Panc1 (cell line): ENCODE results near the gene FBLN1. TPM values are rescaled to one million over a fixed set of nuclear protein-coding genes. Genes with fewer than 3 reads are reported as not detected.

ENCODE experiments used
- ATAC-seq: fragments of 200-7000 bp; cut with Tn5 transposase; 2 replicates; pipeline ENCODE4 v1.9.1; 2020; ENCODE audit warnings: mild to moderate bottlenecking, moderate library complexity
- BruUV-seq: library from RNA; stranded (reverse); fragments of 400-500 nt; replicated peaks from 2 replicates; lab custom pipeline; 2021; lab: Mats Ljungman, UMichigan
- CTCF ChIA-PET: fragments of 300-600 bp; sonication (Branson Sonifier 250); formaldehyde crosslinking; loops from one replicate; lab custom pipeline; 2022; ENCODE audit warnings: antibody characterized with exemption; lab: Charles Lee
- POLR2A ChIA-PET: fragments of 300-600 bp; sonication (Branson Sonifier 250); formaldehyde crosslinking; loops from one replicate; lab custom pipeline; 2022; ENCODE audit warnings: antibody characterized with exemption; lab: Charles Lee
- DNase-seq: peaks from one replicate; pipeline ENCODE4 v3.0.0-alpha.2; 2010; ENCODE audit warnings: low read depth, low spot score
- H3K27ac ChIP-seq: 2 replicates; pipeline ENCODE4 v1.5.1; 2011; ENCODE audit warnings: mild to moderate bottlenecking, low read length, inconsistent platforms
- H3K27me3 ChIP-seq: fragments of 200-500 bp; sonication (Bioruptor generic); 2 replicates; pipeline ENCODE4 v1.6.0; 2014; ENCODE audit warnings: low read length, inconsistent platforms; ENCODE audit not compliant: control insufficient read depth, insufficient read depth
- H3K36me3 ChIP-seq: fragments of 200-500 bp; sonication (Bioruptor generic); 2 replicates; pipeline ENCODE4 v1.5.1; 2014; ENCODE audit warnings: inconsistent platforms, mild to moderate bottlenecking, low read length, moderate library complexity; ENCODE audit not compliant: control insufficient read depth, insufficient read depth
- H3K4me1 ChIP-seq: 2 replicates; pipeline ENCODE4 v1.5.1; 2011; ENCODE audit warnings: inconsistent platforms, mild to moderate bottlenecking, low read length, moderate library complexity; ENCODE audit not compliant: control insufficient read depth, insufficient read depth
- H3K4me3 ChIP-seq, 2 experiments: 2 replicates each; pipeline ENCODE4 v1.5.1; 2011 to 2012; ENCODE audit warnings: low read depth in 2 of 2, low read length in 2 of 2, mild to moderate bottlenecking in 2 of 2, inconsistent platforms in 1 of 2, moderate library complexity in 1 of 2
- H3K9me3 ChIP-seq: fragments of 200-500 bp; sonication (Bioruptor generic); 2 replicates; pipeline ENCODE4 v1.5.1; 2014; ENCODE audit warnings: low read depth, mild to moderate bottlenecking, inconsistent platforms, low read length, moderate library complexity; ENCODE audit not compliant: control insufficient read depth, insufficient read depth
- CTCF ChIP-seq: fragments of 450-650 bp; IDR thresholded peaks from 2 replicates; pipeline ENCODE4 v1.5.1; 2017; ENCODE audit warnings: mild to moderate bottlenecking
- POLR2AphosphoS5 ChIP-seq: IDR thresholded peaks from 2 replicates; pipeline ENCODE4 v1.6.1; 2012; ENCODE audit warnings: mild to moderate bottlenecking, low read depth, low read length, moderate library complexity
- REST ChIP-seq, 2 experiments: IDR thresholded peaks; 2 replicates each; pipeline ENCODE4 v1.6.1; 2011 to 2012; ENCODE audit warnings: low read depth in 2 of 2, control low read depth in 1 of 2, low read length in 1 of 2, mild to moderate bottlenecking in 1 of 2, moderate library complexity in 1 of 2; ENCODE audit not compliant: insufficient read depth in 1 of 2
- SIN3A ChIP-seq: IDR thresholded peaks from 2 replicates; pipeline ENCODE4 v1.6.1; 2012; ENCODE audit warnings: low read depth, mild to moderate bottlenecking, low read length, moderate library complexity, borderline replicate concordance; ENCODE audit not compliant: insufficient read depth
- TCF7L2 ChIP-seq: IDR thresholded peaks from 2 replicates; pipeline ENCODE4 v1.6.1; 2011; ENCODE audit warnings: mild to moderate bottlenecking, low read depth, low read length, inconsistent platforms
- in situ Hi-C: cut with HindIII; loops from 2 replicates; pipeline ENCODE4 v1.10.0; 2016; ENCODE audit warnings: low sequenced_read_pairs, low pct_unique_long_range_greater_than_20kb
- intact Hi-C: fragments of 100-400 bp; cut with micrococcal nuclease; formaldehyde crosslinking; loops from one replicate; pipeline ENCODE4 v1.10.0; 2022; ENCODE audit not compliant: unreplicated experiment
- total RNA-seq: library from RNA; stranded (reverse); gene quantifications from one replicate; pipeline ENCODE4 v1.2.1, GENCODE V29; 2021; ENCODE audit not compliant: unreplicated experiment

The FBLN1 gene
- total RNA-seq, 1 experiment from 2014 or later = 143 TPM

GRCh38 chr22:45547731-45548130 is 45.0 kb downstream of the FBLN1 start:
- ChIA-PET CTCF (no interaction called here), POLR2A (no interaction called here)
- H3K27me3 ChIP-seq = no peaks in the 10 kb centered on the region
- BruUV-seq = no TSS peak
- H3K9me3 ChIP-seq = no peaks in the 10 kb centered on the region
- ATAC-seq (no peak), DNase-seq (no peak)
- H3K36me3 ChIP-seq = no peaks in the 10 kb centered on the region
- no peak for TF ChIP-seq CTCF
- TF ChIP-seq SIN3A = no peak
- TF ChIP-seq REST (IDR thresholded peaks at IDR 0.05; ENCODE audit: insufficient read depth in 1 of 2, low read depth in 2 of 2, low read length in 1 of 2) = no peak
- no peak for TF ChIP-seq TCF7L2
- TF ChIP-seq POLR2AphosphoS5 = no peak
- H3K27ac ChIP-seq = no peak overlapping the region
- intact Hi-C loops (no loop called here), in situ Hi-C loops (no loop called here)
- H3K4me1 ChIP-seq = no peaks in the 10 kb centered on the region
- no peak overlapping the region for H3K4me3 ChIP-seq

- Histone ChIP-seq H3K9me3 (no peaks in the 10 kb centered on the region), H3K27ac (no peak overlapping the region), H3K36me3 (no peaks in the 10 kb centered on the region), H3K4me1 (peaks cover 5% of the 10 kb centered on the region), H3K4me3 (no peak overlapping the region), H3K27me3 (no peaks in the 10 kb centered on the region)
- no peak for DNase-seq
- ChIA-PET POLR2A (no interaction called here), CTCF (no interaction called here)
- ATAC-seq = no peak
- in situ Hi-C loops = no loop called here
- BruUV-seq = no TSS peak
- TF ChIP-seq CTCF (no peak), POLR2AphosphoS5 (no peak), TCF7L2 (no peak), SIN3A (no peak), REST (IDR thresholded peaks at IDR 0.05; ENCODE audit: insufficient read depth in 1 of 2, low read depth in 2 of 2, low read length in 1 of 2) (no peak)
- intact Hi-C loops = no loop called here
Observed at GRCh38 chr22:45548247-45548840, 45.7 kb downstream of the FBLN1 start.
